ENCODE results near the gene PRRT1B.

The PRRT1B gene

GRCh38 chr9:131606896-131607567 lies 61.7 kb downstream of the PRRT1B start:
- peaks cover 97% of the 10 kb centered on the region for H3K36me3 ChIP-seq (ENCODE audit: insufficient read depth, low read length)
- H2AFZ ChIP-seq (ENCODE audit: low read length) = no peak overlapping the region
- H3K9me2 ChIP-seq (ENCODE audit: low read depth, low read length) = no peaks in the 10 kb centered on the region
- H3K4me1 ChIP-seq (ENCODE audit: insufficient read depth, low read length, severe bottlenecking) = no peaks in the 10 kb centered on the region
- H4K20me1 ChIP-seq (ENCODE audit: insufficient read depth, low read length) = no peaks in the 10 kb centered on the region
- H3K79me2 ChIP-seq (ENCODE audit: insufficient read depth, low read length) = no peaks in the 10 kb centered on the region
- no peaks in the 10 kb centered on the region for H3K9me3 ChIP-seq (ENCODE audit: low read length)
- H3K27ac ChIP-seq (ENCODE audit: low read depth, low read length, poor library complexity, severe bottlenecking) = no peak overlapping the region
- H3F3A ChIP-seq (ENCODE audit: insufficient read depth, low read length) = no peaks in the 10 kb centered on the region
- H3K4me3 ChIP-seq (ENCODE audit: low read depth, low read length, poor library complexity, severe bottlenecking) = no peak overlapping the region
- TF ChIP-seq CTCF (IDR thresholded peaks at IDR 0.05; ENCODE audit: low read length) (no peak), EZH2 (IDR thresholded peaks at IDR 0.05; ENCODE audit: borderline replicate concordance, low read length) (no peak)
- H3K4me2 ChIP-seq (ENCODE audit: low read length) = no peak overlapping the region
- H3K9ac ChIP-seq (ENCODE audit: low read length) = no peak overlapping the region
- H3K27me3 ChIP-seq (ENCODE audit: insufficient read depth, low read length) = no peaks in the 10 kb centered on the region

- H3K27ac ChIP-seq (ENCODE audit: low read depth, low read length, poor library complexity, severe bottlenecking) = no peak overlapping the region
Observed at GRCh38 chr9:131607591-131607990, 62.3 kb downstream of the PRRT1B start.

GRCh38 chr9:131608493-131609037 lies 63.2 kb downstream of the PRRT1B start:
- no peaks in the 10 kb centered on the region for H3K4me1 ChIP-seq (ENCODE audit: insufficient read depth, low read length, severe bottlenecking)
- H3K4me3 ChIP-seq (ENCODE audit: low read depth, low read length, poor library complexity, severe bottlenecking) = no peak overlapping the region
- TF ChIP-seq CTCF (IDR thresholded peaks at IDR 0.05; ENCODE audit: low read length) (no peak), EZH2 (IDR thresholded peaks at IDR 0.05; ENCODE audit: borderline replicate concordance, low read length) (no peak)
- H2AFZ ChIP-seq (ENCODE audit: low read length) = no peak overlapping the region
- no peaks in the 10 kb centered on the region for H4K20me1 ChIP-seq (ENCODE audit: insufficient read depth, low read length)
- no peaks in the 10 kb centered on the region for H3K9me3 ChIP-seq (ENCODE audit: low read length)
- no peaks in the 10 kb centered on the region for H3K79me2 ChIP-seq (ENCODE audit: insufficient read depth, low read length)
- H3K36me3 ChIP-seq (ENCODE audit: insufficient read depth, low read length) = peaks cover 97% of the 10 kb centered on the region
- H3K4me2 ChIP-seq (ENCODE audit: low read length) = no peak overlapping the region
- no peak overlapping the region for H3K27ac ChIP-seq (ENCODE audit: low read depth, low read length, poor library complexity, severe bottlenecking)
- no peaks in the 10 kb centered on the region for H3K27me3 ChIP-seq (ENCODE audit: insufficient read depth, low read length)
- H3F3A ChIP-seq (ENCODE audit: insufficient read depth, low read length) = no peaks in the 10 kb centered on the region
- H3K9ac ChIP-seq (ENCODE audit: low read length) = no peak overlapping the region
- H3K9me2 ChIP-seq (ENCODE audit: low read depth, low read length) = no peaks in the 10 kb centered on the region

More at GRCh38 chr9:131607591-131607990, 62.3 kb downstream of the PRRT1B start:
- no peaks in the 10 kb centered on the region for H3K27me3 ChIP-seq (ENCODE audit: insufficient read depth, low read length)
- no peak for TF ChIP-seq EZH2 (IDR thresholded peaks at IDR 0.05; ENCODE audit: borderline replicate concordance, low read length)
- no peaks in the 10 kb centered on the region for H3F3A ChIP-seq (ENCODE audit: insufficient read depth, low read length)
- no peaks in the 10 kb centered on the region for H3K4me1 ChIP-seq (ENCODE audit: insufficient read depth, low read length, severe bottlenecking)
- no peaks in the 10 kb centered on the region for H4K20me1 ChIP-seq (ENCODE audit: insufficient read depth, low read length)
- no peak overlapping the region for H3K9ac ChIP-seq (ENCODE audit: low read length)
- no peaks in the 10 kb centered on the region for H3K79me2 ChIP-seq (ENCODE audit: insufficient read depth, low read length)
- H3K4me3 ChIP-seq (ENCODE audit: low read depth, low read length, poor library complexity, severe bottlenecking) = no peak overlapping the region
- no peak overlapping the region for H2AFZ ChIP-seq (ENCODE audit: low read length)
- H3K9me3 ChIP-seq (ENCODE audit: low read length) = no peaks in the 10 kb centered on the region
- no peak overlapping the region for H3K4me2 ChIP-seq (ENCODE audit: low read length)
- H3K9me2 ChIP-seq (ENCODE audit: low read depth, low read length) = no peaks in the 10 kb centered on the region
- peaks cover 97% of the 10 kb centered on the region for H3K36me3 ChIP-seq (ENCODE audit: insufficient read depth, low read length)

Data from OCI-LY1 (cell line).